ENCODE data around the gene RGPD4. TPM values are rescaled to one million over a fixed set of nuclear protein-coding genes. Genes with fewer than 3 reads are reported as not detected.

RGPD4 gene
- total and polyA plus RNA-seq, 10 of the 15 experiments (the other 5 are each of a cell fraction or from before 2014, with no cell fraction given), result 0.05 TPM; not detected in 9

- BruUV-seq (replicated peaks), result no TSS peak
- H3K9ac ChIP-seq (ENCODE audit: control insufficient read depth, insufficient read depth, low read length), result no peak overlapping the region
- no peak overlapping the region for H3K4me3 ChIP-seq
- CTCF ChIA-PET, result no interaction called here
- H3K27me3 ChIP-seq (replicated peaks in 1 of 2; ENCODE audit: control insufficient read depth in 2 of 2, insufficient read depth in 2 of 2, low read length in 1 of 2), result no peaks in the 10 kb centered on the region
- H2AFZ ChIP-seq (ENCODE audit: control insufficient read depth, low read depth, low read length), result no peak overlapping the region
- no peaks in the 10 kb centered on the region for H3K36me3 ChIP-seq (ENCODE audit: control insufficient read depth in 2 of 2, insufficient read depth in 2 of 2, low read length in 1 of 2)
- no peaks in the 10 kb centered on the region for H3K79me2 ChIP-seq (ENCODE audit: control insufficient read depth, insufficient read depth, low read length)
- no peak overlapping the region for H3K27ac ChIP-seq (ENCODE audit: control insufficient read depth, insufficient read depth)
- ATAC-seq (no peak), DNase-seq (ENCODE audit: low read depth, low spot score) (no peak), FAIRE-seq (no peak)
- H4K20me1 ChIP-seq (ENCODE audit: control insufficient read depth, insufficient read depth), result no peaks in the 10 kb centered on the region
- no peaks in the 10 kb centered on the region for H3K4me1 ChIP-seq (ENCODE audit: control insufficient read depth, insufficient read depth, low read length)
- intact Hi-C loops (cut with micrococcal nuclease; ENCODE audit: unreplicated experiment) (no loop called here), in situ Hi-C loops (cut with MboI) (no loop called here)
- TF ChIP-seq SMC3 (IDR thresholded peaks at IDR 0.05; ENCODE audit: borderline replicate concordance, low read length) (no peak), ZBTB11 (CRISPR knock-in tag; IDR thresholded peaks at IDR 0.05) (no peak), JUNB (IDR thresholded peaks at IDR 0.05) (no peak), CBX5 (IDR thresholded peaks at IDR 0.05; ENCODE audit: low read depth) (no peak), RELB (IDR thresholded peaks at IDR 0.05; ENCODE audit: low read depth) (no peak), PKNOX1 (IDR thresholded peaks at IDR 0.05) (no peak), ZNF217 (IDR thresholded peaks at IDR 0.05) (no peak), LARP7 (IDR thresholded peaks at IDR 0.05) (no peak), MXI1 (IDR thresholded peaks at IDR 0.05; ENCODE audit: low read depth, low read length) (no peak), ATF3 (IDR thresholded peaks at IDR 0.05; ENCODE audit: borderline replicate concordance, extremely low read depth, low read depth, low read length) (no peak), HDGF (IDR thresholded peaks at IDR 0.05) (no peak), ZBED1 (IDR thresholded peaks at IDR 0.05; ENCODE audit: borderline replicate concordance) (no peak), ZNF24 (IDR thresholded peaks at IDR 0.05) (no peak)
- WGBS (ENCODE audit: insufficient coverage, insufficient replicate concordance, low lambda C conversion rate, missing lambda C conversion rate), result 28% methylated on average over 4 of the region's 4 CpGs
- SMC1A ChIA-PET (ENCODE audit: uncharacterized antibody, unreplicated experiment), result no interaction called here
- no peaks in the 10 kb centered on the region for H3K9me3 ChIP-seq (replicated peaks; ENCODE audit: control insufficient read depth, insufficient read depth, low read length)
- RAD21 ChIA-PET (ENCODE audit: unreplicated experiment), result no interaction called here
- POLR2A ChIA-PET, result no interaction called here
- no peak overlapping the region for H3K4me2 ChIP-seq (ENCODE audit: control insufficient read depth, insufficient read depth)
These were observed 4.4 kb upstream of the RGPD4 start for GRCh38 chr2:107822302-107822701.

Measured in GM12878 (cell line).